GM23338 (cell line): ENCODE data around the gene ACSL3. TPM values are rescaled to one million over a fixed set of nuclear protein-coding genes. Genes with fewer than 3 reads are reported as not detected.

ENCODE experiments used
- ATAC-seq: fragments of 200-7000 bp; cut with Tn5 transposase; 3 replicates; pipeline ENCODE4 v1.9.1; 2020
- DNase-seq: peaks from one replicate; pipeline ENCODE4 v3.0.0-alpha.2; 2015; ENCODE audit warnings: low spot score
- H2AFZ ChIP-seq: fragments of 200-600 bp; sonication (generic); 2 replicates; pipeline ENCODE4 v1.8.0; 2016; ENCODE audit warnings: antibody characterized with exemption, mild to moderate bottlenecking, moderate library complexity
- H3F3A ChIP-seq: fragments of 200-600 bp; sonication (generic); replicated peaks from 2 replicates; pipeline ENCODE4 v1.8.0; 2017; ENCODE audit warnings: antibody characterized with exemption, mixed run types, low read depth
- H3K27ac ChIP-seq: fragments of 200-600 bp; sonication (generic); 2 replicates; pipeline ENCODE4 v1.6.1; 2016; ENCODE audit warnings: low read depth
- H3K27me3 ChIP-seq: fragments of 200-600 bp; sonication (generic); 2 replicates; pipeline ENCODE4 v1.8.0; 2016; ENCODE audit warnings: mild to moderate bottlenecking, mixed run types, moderate library complexity; ENCODE audit not compliant: insufficient read depth
- H3K36me3 ChIP-seq: fragments of 200-600 bp; sonication (generic); 2 replicates; pipeline ENCODE4 v1.8.0; 2016; ENCODE audit warnings: mild to moderate bottlenecking; ENCODE audit not compliant: insufficient read depth
- H3K4me1 ChIP-seq: fragments of 200-600 bp; sonication (generic); 2 replicates; pipeline ENCODE4 v1.8.0; 2016; ENCODE audit warnings: mild to moderate bottlenecking, moderate library complexity; ENCODE audit not compliant: insufficient read depth
- H3K4me2 ChIP-seq: fragments of 200-600 bp; sonication (generic); 2 replicates; pipeline ENCODE4 v1.7.1; 2017; ENCODE audit warnings: mixed run types
- H3K4me3 ChIP-seq: fragments of 200-600 bp; sonication (generic); 2 replicates; pipeline ENCODE4 v1.6.1; 2016; ENCODE audit warnings: mixed run types
- H3K79me2 ChIP-seq: fragments of 200-600 bp; sonication (generic); replicated peaks from 2 replicates; pipeline ENCODE4 v1.8.0; 2017; ENCODE audit warnings: mild to moderate bottlenecking; ENCODE audit not compliant: insufficient read depth
- H3K9me2 ChIP-seq: fragments of 200-600 bp; sonication (generic); 2 replicates; pipeline ENCODE4 v1.8.0; 2017; ENCODE audit not compliant: insufficient read depth
- H4K20me1 ChIP-seq: fragments of 200-600 bp; sonication (generic); replicated peaks from 2 replicates; pipeline ENCODE4 v1.8.0; 2017; ENCODE audit warnings: mild to moderate bottlenecking; ENCODE audit not compliant: insufficient read depth
- H3K27ac Mint-ChIP-seq: 2 replicates; pipeline ENCODE4 v1.8.0; 2020; ENCODE audit warnings: inconsistent platforms, mild to moderate bottlenecking, moderate library complexity, mixed read lengths
- H3K27me3 Mint-ChIP-seq: 3 replicates; pipeline ENCODE4 v1.8.0; 2022; ENCODE audit warnings: low read depth, mild to moderate bottlenecking, moderate library complexity, mixed read lengths, inconsistent platforms; ENCODE audit not compliant: insufficient read depth, poor library complexity
- H3K36me3 Mint-ChIP-seq: 3 replicates; pipeline ENCODE4 v1.8.0; 2021; ENCODE audit warnings: low read depth, mild to moderate bottlenecking, inconsistent platforms, moderate library complexity, mixed read lengths
- H3K4me1 Mint-ChIP-seq: 3 replicates; pipeline ENCODE4 v1.8.0; 2020; ENCODE audit warnings: mild to moderate bottlenecking, inconsistent platforms, mixed read lengths
- H3K4me3 Mint-ChIP-seq: 3 replicates; pipeline ENCODE4 v1.8.0; 2021; ENCODE audit warnings: moderate library complexity, mild to moderate bottlenecking, inconsistent platforms, mixed read lengths
- H3K9me3 Mint-ChIP-seq: 3 replicates; pipeline ENCODE4 v1.8.0; 2020; ENCODE audit warnings: moderate library complexity, mild to moderate bottlenecking, inconsistent platforms, mixed read lengths
- CREB1 ChIP-seq: fragments of 250-450 bp; sonication (Bioruptor Pico); IDR thresholded peaks from 2 replicates; pipeline ENCODE4 v1.5.0; 2020; ENCODE audit warnings: low read depth, mild to moderate bottlenecking, moderate library complexity
- EZH2phosphoT487 ChIP-seq: fragments of 200-600 bp; sonication (generic); IDR thresholded peaks from one replicate; pipeline ENCODE4 v1.8.1; 2018; ENCODE audit warnings: antibody characterized with exemption; ENCODE audit not compliant: unreplicated experiment
- POLR2AphosphoS5 ChIP-seq: IDR thresholded peaks from 2 replicates; pipeline ENCODE4 v1.6.1; 2016; ENCODE audit warnings: antibody characterized with exemption, low read depth
- STAT1 ChIP-seq: IDR thresholded peaks from one replicate; pipeline ENCODE4 v1.6.1; 2016; ENCODE audit warnings: antibody characterized with exemption; ENCODE audit not compliant: unreplicated experiment
- ZNF114 ChIP-seq: fragments of 250-450 bp; sonication (Bioruptor Pico); IDR thresholded peaks from 2 replicates; pipeline ENCODE4 v1.5.0; 2020; ENCODE audit warnings: mild to moderate bottlenecking, moderate library complexity
- ZNF331 ChIP-seq: fragments of 250-450 bp; sonication (Bioruptor Pico); IDR thresholded peaks from 2 replicates; pipeline ENCODE4 v1.5.0; 2020; ENCODE audit warnings: low read depth, mild to moderate bottlenecking, moderate library complexity
- polyA plus RNA-seq: library from polyadenylated mRNA; unstranded; fragments of >200 nt; fragmentation: Nextera tagmentation; extraction: Ambion mirVana; gene quantifications from 2 replicates; pipeline ENCODE4 v1.2.1, GENCODE V29; 2016
- total RNA-seq: library from RNA; depleted of rRNA; stranded (reverse); fragments of >200 nt; shearing (Covaris generic); gene quantifications from 2 replicates; pipeline ENCODE4 v1.2.3, GENCODE V29; 2014
- TF ChIP-seq, protein P1 (sequence below): IDR thresholded peaks from one replicate; pipeline ENCODE4 v1.6.1; 2018; ENCODE audit warnings: antibody characterized with exemption; ENCODE audit not compliant: unreplicated experiment
- TF ChIP-seq, protein P2 (sequence below), 2 experiments: fragments of 200-600 bp in 1 of 2; sonication (generic) in 1 of 2; conservative IDR thresholded peaks; 2 replicates each; pipeline versions ENCODE4 v1.5.1 to v1.6.1; 2016 to 2017; ENCODE audit warnings: antibody characterized with exemption in 2 of 2, low read depth in 2 of 2, mild to moderate bottlenecking in 2 of 2, moderate library complexity in 1 of 2
- TF ChIP-seq, protein P3 (sequence below): fragments of 250-450 bp; sonication (Bioruptor Pico); IDR thresholded peaks from 2 replicates; pipeline ENCODE4 v1.5.0; 2020; ENCODE audit warnings: mild to moderate bottlenecking, moderate library complexity

ACSL3 gene
- total and polyA plus RNA-seq, 2 experiments from 2014 or later: 55.3 to 130 TPM

- no peaks in the 10 kb centered on the region; the same call in 2 of the 3 replicates for H3K4me1 Mint-ChIP-seq
- no peaks in the 10 kb centered on the region for H3K79me2 ChIP-seq
- no peaks in the 10 kb centered on the region for H3K27me3 ChIP-seq
- no peaks in the 10 kb centered on the region for H4K20me1 ChIP-seq
- no peaks in the 10 kb centered on the region for H3K36me3 ChIP-seq
- no peak overlapping the region for H3K4me3 Mint-ChIP-seq
- no peaks in the 10 kb centered on the region for H3K9me2 ChIP-seq
- no peaks in the 10 kb centered on the region for H3F3A ChIP-seq
- DNase-seq (no peak), ATAC-seq (no peak)
- TF ChIP-seq ZNF114 (CRISPR knock-in tag) (no peak), EZH2phosphoT487 (no peak), POLR2AphosphoS5 (no peak), CREB1 (CRISPR knock-in tag) (no peak), ZNF331 (CRISPR knock-in tag) (no peak), STAT1 (no peak)
- TF ChIP-seq, protein P1, sequence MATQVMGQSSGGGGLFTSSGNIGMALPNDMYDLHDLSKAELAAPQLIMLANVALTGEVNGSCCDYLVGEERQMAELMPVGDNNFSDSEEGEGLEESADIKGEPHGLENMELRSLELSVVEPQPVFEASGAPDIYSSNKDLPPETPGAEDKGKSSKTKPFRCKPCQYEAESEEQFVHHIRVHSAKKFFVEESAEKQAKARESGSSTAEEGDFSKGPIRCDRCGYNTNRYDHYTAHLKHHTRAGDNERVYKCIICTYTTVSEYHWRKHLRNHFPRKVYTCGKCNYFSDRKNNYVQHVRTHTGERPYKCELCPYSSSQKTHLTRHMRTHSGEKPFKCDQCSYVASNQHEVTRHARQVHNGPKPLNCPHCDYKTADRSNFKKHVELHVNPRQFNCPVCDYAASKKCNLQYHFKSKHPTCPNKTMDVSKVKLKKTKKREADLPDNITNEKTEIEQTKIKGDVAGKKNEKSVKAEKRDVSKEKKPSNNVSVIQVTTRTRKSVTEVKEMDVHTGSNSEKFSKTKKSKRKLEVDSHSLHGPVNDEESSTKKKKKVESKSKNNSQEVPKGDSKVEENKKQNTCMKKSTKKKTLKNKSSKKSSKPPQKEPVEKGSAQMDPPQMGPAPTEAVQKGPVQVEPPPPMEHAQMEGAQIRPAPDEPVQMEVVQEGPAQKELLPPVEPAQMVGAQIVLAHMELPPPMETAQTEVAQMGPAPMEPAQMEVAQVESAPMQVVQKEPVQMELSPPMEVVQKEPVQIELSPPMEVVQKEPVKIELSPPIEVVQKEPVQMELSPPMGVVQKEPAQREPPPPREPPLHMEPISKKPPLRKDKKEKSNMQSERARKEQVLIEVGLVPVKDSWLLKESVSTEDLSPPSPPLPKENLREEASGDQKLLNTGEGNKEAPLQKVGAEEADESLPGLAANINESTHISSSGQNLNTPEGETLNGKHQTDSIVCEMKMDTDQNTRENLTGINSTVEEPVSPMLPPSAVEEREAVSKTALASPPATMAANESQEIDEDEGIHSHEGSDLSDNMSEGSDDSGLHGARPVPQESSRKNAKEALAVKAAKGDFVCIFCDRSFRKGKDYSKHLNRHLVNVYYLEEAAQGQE: no peak
- TF ChIP-seq, protein P2, sequence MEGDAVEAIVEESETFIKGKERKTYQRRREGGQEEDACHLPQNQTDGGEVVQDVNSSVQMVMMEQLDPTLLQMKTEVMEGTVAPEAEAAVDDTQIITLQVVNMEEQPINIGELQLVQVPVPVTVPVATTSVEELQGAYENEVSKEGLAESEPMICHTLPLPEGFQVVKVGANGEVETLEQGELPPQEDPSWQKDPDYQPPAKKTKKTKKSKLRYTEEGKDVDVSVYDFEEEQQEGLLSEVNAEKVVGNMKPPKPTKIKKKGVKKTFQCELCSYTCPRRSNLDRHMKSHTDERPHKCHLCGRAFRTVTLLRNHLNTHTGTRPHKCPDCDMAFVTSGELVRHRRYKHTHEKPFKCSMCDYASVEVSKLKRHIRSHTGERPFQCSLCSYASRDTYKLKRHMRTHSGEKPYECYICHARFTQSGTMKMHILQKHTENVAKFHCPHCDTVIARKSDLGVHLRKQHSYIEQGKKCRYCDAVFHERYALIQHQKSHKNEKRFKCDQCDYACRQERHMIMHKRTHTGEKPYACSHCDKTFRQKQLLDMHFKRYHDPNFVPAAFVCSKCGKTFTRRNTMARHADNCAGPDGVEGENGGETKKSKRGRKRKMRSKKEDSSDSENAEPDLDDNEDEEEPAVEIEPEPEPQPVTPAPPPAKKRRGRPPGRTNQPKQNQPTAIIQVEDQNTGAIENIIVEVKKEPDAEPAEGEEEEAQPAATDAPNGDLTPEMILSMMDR (conservative IDR thresholded peaks at IDR 0.05; ENCODE audit: low read depth in 2 of 2): no peak
- TF ChIP-seq, protein P3, sequence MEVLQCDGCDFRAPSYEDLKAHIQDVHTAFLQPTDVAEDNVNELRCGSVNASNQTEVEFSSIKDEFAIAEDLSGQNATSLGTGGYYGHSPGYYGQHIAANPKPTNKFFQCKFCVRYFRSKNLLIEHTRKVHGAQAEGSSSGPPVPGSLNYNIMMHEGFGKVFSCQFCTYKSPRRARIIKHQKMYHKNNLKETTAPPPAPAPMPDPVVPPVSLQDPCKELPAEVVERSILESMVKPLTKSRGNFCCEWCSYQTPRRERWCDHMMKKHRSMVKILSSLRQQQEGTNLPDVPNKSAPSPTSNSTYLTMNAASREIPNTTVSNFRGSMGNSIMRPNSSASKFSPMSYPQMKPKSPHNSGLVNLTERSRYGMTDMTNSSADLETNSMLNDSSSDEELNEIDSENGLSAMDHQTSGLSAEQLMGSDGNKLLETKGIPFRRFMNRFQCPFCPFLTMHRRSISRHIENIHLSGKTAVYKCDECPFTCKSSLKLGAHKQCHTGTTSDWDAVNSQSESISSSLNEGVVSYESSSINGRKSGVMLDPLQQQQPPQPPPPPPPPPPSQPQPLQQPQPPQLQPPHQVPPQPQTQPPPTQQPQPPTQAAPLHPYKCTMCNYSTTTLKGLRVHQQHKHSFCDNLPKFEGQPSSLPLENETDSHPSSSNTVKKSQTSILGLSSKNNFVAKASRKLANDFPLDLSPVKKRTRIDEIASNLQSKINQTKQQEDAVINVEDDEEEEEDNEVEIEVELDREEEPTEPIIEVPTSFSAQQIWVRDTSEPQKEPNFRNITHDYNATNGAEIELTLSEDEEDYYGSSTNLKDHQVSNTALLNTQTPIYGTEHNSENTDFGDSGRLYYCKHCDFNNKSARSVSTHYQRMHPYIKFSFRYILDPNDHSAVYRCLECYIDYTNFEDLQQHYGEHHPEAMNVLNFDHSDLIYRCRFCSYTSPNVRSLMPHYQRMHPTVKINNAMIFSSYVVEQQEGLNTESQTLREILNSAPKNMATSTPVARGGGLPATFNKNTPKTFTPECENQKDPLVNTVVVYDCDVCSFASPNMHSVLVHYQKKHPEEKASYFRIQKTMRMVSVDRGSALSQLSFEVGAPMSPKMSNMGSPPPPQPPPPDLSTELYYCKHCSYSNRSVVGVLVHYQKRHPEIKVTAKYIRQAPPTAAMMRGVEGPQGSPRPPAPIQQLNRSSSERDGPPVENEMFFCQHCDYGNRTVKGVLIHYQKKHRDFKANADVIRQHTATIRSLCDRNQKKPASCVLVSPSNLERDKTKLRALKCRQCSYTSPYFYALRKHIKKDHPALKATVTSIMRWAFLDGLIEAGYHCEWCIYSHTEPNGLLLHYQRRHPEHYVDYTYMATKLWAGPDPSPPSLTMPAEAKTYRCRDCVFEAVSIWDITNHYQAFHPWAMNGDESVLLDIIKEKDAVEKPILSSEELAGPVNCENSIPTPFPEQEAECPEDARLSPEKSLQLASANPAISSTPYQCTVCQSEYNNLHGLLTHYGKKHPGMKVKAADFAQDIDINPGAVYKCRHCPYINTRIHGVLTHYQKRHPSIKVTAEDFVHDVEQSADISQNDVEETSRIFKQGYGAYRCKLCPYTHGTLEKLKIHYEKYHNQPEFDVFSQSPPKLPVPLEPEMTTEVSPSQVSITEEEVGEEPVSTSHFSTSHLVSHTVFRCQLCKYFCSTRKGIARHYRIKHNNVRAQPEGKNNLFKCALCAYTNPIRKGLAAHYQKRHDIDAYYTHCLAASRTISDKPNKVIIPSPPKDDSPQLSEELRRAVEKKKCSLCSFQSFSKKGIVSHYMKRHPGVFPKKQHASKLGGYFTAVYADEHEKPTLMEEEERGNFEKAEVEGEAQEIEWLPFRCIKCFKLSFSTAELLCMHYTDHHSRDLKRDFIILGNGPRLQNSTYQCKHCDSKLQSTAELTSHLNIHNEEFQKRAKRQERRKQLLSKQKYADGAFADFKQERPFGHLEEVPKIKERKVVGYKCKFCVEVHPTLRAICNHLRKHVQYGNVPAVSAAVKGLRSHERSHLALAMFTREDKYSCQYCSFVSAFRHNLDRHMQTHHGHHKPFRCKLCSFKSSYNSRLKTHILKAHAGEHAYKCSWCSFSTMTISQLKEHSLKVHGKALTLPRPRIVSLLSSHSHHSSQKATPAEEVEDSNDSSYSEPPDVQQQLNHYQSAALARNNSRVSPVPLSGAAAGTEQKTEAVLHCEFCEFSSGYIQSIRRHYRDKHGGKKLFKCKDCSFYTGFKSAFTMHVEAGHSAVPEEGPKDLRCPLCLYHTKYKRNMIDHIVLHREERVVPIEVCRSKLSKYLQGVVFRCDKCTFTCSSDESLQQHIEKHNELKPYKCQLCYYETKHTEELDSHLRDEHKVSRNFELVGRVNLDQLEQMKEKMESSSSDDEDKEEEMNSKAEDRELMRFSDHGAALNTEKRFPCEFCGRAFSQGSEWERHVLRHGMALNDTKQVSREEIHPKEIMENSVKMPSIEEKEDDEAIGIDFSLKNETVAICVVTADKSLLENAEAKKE (CRISPR knock-in tag): no peak
- no peaks in the 10 kb centered on the region for H3K36me3 Mint-ChIP-seq
- H3K4me2 ChIP-seq: no peak overlapping the region
- H3K4me3 ChIP-seq: no peak overlapping the region
- no peak overlapping the region for H2AFZ ChIP-seq
- no peaks in the 10 kb centered on the region for H3K9me3 Mint-ChIP-seq
- H3K27ac ChIP-seq: no peak overlapping the region
- no peaks in the 10 kb centered on the region for H3K27me3 Mint-ChIP-seq
- no peak overlapping the region for H3K27ac Mint-ChIP-seq
- no peaks in the 10 kb centered on the region for H3K4me1 ChIP-seq
These were observed 112.4 kb downstream of the ACSL3 start for GRCh38 chr2:222973237-222973636.
